Bronchial epithelial cell (primary cell): ENCODE results near the gene DNAAF5. TPM values are rescaled to one million over a fixed set of nuclear protein-coding genes. Genes with fewer than 3 reads are reported as not detected.

Experiments
- DNase-seq: peaks from one replicate; pipeline ENCODE4 v3.0.0-alpha.2; 2010; ENCODE audit warnings: low read depth
- FAIRE-seq: peaks from 2 replicates; lab custom pipeline; 2011; peaks lifted over from hg19 to GRCh38; lab: Jason Lieb, UNC
- H3K27me3 ChIP-seq: 2 replicates; pipeline ENCODE4 v1.5.1; 2011; ENCODE audit warnings: low read length; ENCODE audit not compliant: control insufficient read depth, insufficient read depth
- H3K36me3 ChIP-seq: 2 replicates; pipeline ENCODE4 v1.5.1; 2011; ENCODE audit warnings: low read length; ENCODE audit not compliant: control insufficient read depth, insufficient read depth
- H3K4me3 ChIP-seq: 2 replicates; pipeline ENCODE4 v1.5.1; 2011; ENCODE audit warnings: mild to moderate bottlenecking, low read depth, low read length, control low read depth
- total RNA-seq: library from RNA; depleted of rRNA; stranded (reverse); fragments of >200 nt; gene quantifications from 2 replicates; pipeline ENCODE4 v1.2.1, GENCODE V29; 2014
- TF ChIP-seq, protein P1 (sequence below): IDR thresholded peaks from 2 replicates; pipeline ENCODE4 v1.5.1; 2011; ENCODE audit warnings: mild to moderate bottlenecking, moderate library complexity, low read length, control low read depth, inconsistent platforms; ENCODE audit not compliant: insufficient read depth, severe bottlenecking

The DNAAF5 gene
- total RNA-seq, 1 donor from 2014 or later: 9.7 TPM

DNA sequence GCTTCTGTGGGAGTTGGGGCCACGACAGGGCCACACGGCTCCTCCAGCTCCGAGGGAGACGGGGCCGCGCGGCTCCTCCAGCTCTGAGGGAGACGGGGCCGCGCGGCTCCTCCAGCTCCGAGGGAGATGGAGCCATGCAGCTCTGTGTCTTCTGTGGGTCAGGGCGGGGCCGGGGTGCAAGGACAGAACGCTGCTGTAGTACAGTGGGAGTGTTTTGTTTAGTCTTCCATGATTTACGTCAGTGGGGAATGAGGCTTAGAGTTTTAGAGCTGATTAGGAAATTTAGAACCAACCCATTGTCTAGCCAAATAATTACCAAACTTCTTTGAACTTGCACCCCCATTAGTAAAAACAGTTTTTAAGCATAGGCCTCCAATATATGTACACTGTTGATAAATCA lies 33.5 kb downstream of the DNAAF5 start:
- Histone ChIP-seq H3K27me3 (no peaks in the 10 kb centered on the region), H3K36me3 (peaks cover 34% of the 10 kb centered on the region), H3K4me3 (no peak overlapping the region)
- DNase-seq: no peak
- no peak for FAIRE-seq
- TF ChIP-seq, protein P1, sequence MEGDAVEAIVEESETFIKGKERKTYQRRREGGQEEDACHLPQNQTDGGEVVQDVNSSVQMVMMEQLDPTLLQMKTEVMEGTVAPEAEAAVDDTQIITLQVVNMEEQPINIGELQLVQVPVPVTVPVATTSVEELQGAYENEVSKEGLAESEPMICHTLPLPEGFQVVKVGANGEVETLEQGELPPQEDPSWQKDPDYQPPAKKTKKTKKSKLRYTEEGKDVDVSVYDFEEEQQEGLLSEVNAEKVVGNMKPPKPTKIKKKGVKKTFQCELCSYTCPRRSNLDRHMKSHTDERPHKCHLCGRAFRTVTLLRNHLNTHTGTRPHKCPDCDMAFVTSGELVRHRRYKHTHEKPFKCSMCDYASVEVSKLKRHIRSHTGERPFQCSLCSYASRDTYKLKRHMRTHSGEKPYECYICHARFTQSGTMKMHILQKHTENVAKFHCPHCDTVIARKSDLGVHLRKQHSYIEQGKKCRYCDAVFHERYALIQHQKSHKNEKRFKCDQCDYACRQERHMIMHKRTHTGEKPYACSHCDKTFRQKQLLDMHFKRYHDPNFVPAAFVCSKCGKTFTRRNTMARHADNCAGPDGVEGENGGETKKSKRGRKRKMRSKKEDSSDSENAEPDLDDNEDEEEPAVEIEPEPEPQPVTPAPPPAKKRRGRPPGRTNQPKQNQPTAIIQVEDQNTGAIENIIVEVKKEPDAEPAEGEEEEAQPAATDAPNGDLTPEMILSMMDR: no peak

DNA sequence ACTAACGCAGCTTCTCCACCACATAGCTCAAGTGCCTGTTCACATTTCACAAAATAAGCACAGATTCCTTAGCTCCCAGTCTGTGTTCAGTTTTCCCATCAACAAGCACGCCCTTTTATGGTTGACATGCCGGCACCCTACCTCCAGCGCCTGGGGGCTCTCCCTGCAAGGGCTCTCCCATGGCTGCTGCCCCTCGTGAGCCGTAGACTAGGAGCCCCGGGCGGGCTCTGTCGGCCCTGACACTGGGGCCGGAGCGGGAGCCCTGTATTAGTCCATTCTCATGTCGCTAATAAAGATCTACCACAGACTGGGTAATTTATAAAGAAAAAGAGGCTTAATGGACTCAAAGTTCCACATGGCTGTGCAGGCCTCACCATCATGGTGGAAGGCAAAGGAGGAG lies 34.6 kb downstream of the DNAAF5 start:
- peaks cover 32% of the 10 kb centered on the region for H3K36me3 ChIP-seq
- TF ChIP-seq, protein P1: no peak
- DNase-seq (no peak), FAIRE-seq (no peak)
- no peaks in the 10 kb centered on the region for H3K27me3 ChIP-seq
- no peak overlapping the region for H3K4me3 ChIP-seq

DNA sequence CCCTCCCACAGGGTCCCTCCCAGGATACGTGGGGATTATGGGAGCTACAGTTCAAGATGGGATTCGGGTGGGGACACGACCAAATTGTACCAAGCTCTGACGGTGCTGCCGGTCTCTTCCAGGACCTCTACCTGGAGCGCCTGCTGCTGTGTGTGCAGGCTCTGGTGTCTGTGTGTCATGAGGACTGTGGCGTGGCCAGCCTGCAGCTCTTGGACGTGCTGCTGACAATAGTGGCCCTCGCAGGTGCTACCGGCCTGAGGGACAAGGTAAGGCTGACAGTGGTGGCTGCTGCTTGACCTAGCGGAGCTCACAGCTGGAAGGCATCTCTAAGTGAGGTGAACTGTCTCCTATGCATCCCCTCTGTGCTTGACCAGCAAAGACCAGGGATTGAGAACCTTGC lies 35.1 kb downstream of the DNAAF5 start:
- H3K36me3 ChIP-seq: peaks cover 29% of the 10 kb centered on the region
- DNase-seq (no peak), FAIRE-seq (no peak)
- TF ChIP-seq, protein P1: no peak
- H3K4me3 ChIP-seq: no peak overlapping the region
- no peaks in the 10 kb centered on the region for H3K27me3 ChIP-seq

DNA sequence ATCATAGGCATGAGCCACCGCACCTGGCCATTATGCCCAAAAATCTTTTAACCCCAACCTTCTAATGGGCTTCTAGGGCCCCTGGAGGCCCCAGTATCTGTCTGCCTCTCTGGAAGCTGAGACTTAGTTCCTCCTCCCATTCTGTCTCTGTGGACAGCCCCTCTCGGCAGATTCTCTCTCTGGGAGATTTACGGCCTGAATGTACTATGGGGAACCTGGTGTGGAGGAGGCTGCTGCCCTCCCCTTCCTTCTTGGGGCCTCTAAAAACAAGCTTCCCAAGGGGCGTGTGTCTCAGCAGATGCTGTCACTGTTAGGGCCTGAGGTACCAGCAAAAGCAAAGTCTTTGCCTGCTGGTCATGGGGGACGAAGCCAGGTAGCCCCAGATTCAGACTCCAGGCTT lies 36.4 kb downstream of the DNAAF5 start:
- peaks cover 23% of the 10 kb centered on the region for H3K36me3 ChIP-seq
- DNase-seq (no peak), FAIRE-seq (no peak)
- H3K4me3 ChIP-seq: no peak overlapping the region
- TF ChIP-seq, protein P1: no peak
- H3K27me3 ChIP-seq: no peaks in the 10 kb centered on the region

DNA sequence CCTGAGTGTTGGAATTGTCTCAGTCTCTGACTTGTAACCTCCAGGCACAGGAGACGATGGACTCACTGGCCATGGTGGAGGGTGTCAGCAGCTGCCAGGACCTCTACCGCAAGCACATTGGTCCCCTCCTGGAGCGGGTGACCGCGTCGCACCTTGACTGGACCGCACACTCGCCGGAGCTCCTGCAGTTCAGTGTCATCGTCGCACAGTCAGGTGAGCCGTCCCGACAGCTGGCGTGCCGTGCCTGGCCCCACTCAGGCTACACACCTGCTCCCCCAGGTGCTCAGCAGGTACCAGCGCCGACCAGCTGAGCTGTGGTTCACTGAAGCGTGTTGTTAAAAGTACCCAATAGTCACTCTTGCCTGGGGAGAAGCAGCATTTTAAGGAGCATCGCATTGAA lies 37.3 kb downstream of the DNAAF5 start:
- TF ChIP-seq, protein P1: no peak
- no peak for FAIRE-seq
- H3K4me3 ChIP-seq: no peak overlapping the region
- DNase-seq: no peak
- H3K36me3 ChIP-seq: peaks cover 23% of the 10 kb centered on the region
- no peaks in the 10 kb centered on the region for H3K27me3 ChIP-seq

DNA sequence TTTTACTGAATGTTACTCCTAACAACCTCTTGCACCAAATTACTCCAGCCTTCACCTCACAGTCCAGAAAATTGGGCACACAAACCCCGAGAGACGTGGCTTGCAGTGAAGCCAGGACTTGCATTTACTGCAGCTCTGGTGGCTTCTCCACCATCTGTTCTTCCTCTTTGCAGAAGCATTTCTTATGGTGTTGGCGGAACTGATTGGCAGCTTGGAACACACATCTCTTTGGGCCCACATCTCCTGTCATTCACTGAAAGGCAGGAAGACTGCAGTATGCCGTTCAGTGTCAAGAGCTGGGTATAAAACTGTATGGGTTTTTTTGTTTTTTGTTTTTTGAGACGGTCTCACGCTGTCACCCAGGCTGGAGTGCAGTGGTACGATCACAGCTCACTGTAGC lies 38.9 kb downstream of the DNAAF5 start:
- FAIRE-seq (no peak), DNase-seq (no peak)
- peaks cover 23% of the 10 kb centered on the region for H3K36me3 ChIP-seq
- TF ChIP-seq, protein P1: no peak
- no peak overlapping the region for H3K4me3 ChIP-seq
- H3K27me3 ChIP-seq: no peaks in the 10 kb centered on the region
